ENCODE results near the gene SMS. TPM values are rescaled to one million over a fixed set of nuclear protein-coding genes. Genes with fewer than 3 reads are reported as not detected.
A peak's percentile ranks its signal among the peaks of the same experiment; 100 is the strongest.

SMS gene
- total RNA-seq, 1 donor from 2014 or later: 187 TPM

DNA sequence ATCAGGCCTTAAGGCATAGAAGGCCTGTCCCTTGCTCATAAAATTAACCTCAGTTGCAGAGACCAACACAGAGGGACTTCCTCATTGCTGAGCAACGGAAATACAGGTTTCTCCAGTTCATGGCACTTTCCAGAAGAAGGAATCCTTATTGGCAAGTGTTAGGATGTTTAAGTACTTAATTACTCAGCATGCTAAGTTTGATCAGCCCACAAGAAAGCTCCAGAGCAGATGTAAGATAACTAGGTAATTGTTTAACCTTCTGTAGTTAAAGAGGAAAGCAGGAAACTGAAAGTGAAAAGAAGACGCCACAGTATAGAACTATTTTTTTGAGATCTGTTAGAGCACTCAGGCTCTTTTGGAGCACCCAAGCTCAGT, 33.5 kb downstream of the SMS start:
- Histone ChIP-seq H3K27me3 (ENCODE audit: insufficient read depth, low read length) (no peaks in the 10 kb centered on the region), H3K4me1 (ENCODE audit: insufficient read depth, low read length) (peaks cover 13% of the 10 kb centered on the region), H3K27ac (ENCODE audit: low read depth, low read length) (peak overlapping the region; percentile 38), H3K36me3 (ENCODE audit: insufficient read depth, low read length) (peaks cover 16% of the 10 kb centered on the region), H3K4me2 (ENCODE audit: low read length) (no peak overlapping the region), H2AFZ (ENCODE audit: low read depth, low read length) (no peak overlapping the region), H4K20me1 (ENCODE audit: insufficient read depth, low read length) (no peaks in the 10 kb centered on the region), H3K79me2 (ENCODE audit: insufficient read depth, low read length) (peaks cover 42% of the 10 kb centered on the region), H3K9me3 (ENCODE audit: insufficient read depth, low read depth, low read length) (no peaks in the 10 kb centered on the region), H3K4me3 (ENCODE audit: insufficient read depth, low read depth, low read length) (no peak overlapping the region), H3K9ac (ENCODE audit: low read length) (no peak overlapping the region)
- Mint-ChIP-seq H3K27ac (ENCODE audit: unreplicated experiment) (peak overlapping the region; percentile 53), H3K27me3 (ENCODE audit: low read depth, unreplicated experiment) (no peaks in the 10 kb centered on the region), H3K9me3 (ENCODE audit: unreplicated experiment) (no peaks in the 10 kb centered on the region), H3K4me3 (ENCODE audit: unreplicated experiment) (no peak overlapping the region), H3K4me1 (ENCODE audit: low read depth, unreplicated experiment) (peaks cover 23% of the 10 kb centered on the region), H3K36me3 (ENCODE audit: low read depth, unreplicated experiment) (no peaks in the 10 kb centered on the region)
- FAIRE-seq (peak; percentile 64), DNase-seq (ENCODE audit: low read depth) (peak; percentile 46)
- TF ChIP-seq EZH2 (IDR thresholded peaks at IDR 0.05; ENCODE audit: insufficient read depth, low read length): no peak
- TF ChIP-seq, protein P1, sequence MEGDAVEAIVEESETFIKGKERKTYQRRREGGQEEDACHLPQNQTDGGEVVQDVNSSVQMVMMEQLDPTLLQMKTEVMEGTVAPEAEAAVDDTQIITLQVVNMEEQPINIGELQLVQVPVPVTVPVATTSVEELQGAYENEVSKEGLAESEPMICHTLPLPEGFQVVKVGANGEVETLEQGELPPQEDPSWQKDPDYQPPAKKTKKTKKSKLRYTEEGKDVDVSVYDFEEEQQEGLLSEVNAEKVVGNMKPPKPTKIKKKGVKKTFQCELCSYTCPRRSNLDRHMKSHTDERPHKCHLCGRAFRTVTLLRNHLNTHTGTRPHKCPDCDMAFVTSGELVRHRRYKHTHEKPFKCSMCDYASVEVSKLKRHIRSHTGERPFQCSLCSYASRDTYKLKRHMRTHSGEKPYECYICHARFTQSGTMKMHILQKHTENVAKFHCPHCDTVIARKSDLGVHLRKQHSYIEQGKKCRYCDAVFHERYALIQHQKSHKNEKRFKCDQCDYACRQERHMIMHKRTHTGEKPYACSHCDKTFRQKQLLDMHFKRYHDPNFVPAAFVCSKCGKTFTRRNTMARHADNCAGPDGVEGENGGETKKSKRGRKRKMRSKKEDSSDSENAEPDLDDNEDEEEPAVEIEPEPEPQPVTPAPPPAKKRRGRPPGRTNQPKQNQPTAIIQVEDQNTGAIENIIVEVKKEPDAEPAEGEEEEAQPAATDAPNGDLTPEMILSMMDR (IDR thresholded peaks at IDR 0.05; ENCODE audit: insufficient read depth, low read depth, low read length): no peak

DNA sequence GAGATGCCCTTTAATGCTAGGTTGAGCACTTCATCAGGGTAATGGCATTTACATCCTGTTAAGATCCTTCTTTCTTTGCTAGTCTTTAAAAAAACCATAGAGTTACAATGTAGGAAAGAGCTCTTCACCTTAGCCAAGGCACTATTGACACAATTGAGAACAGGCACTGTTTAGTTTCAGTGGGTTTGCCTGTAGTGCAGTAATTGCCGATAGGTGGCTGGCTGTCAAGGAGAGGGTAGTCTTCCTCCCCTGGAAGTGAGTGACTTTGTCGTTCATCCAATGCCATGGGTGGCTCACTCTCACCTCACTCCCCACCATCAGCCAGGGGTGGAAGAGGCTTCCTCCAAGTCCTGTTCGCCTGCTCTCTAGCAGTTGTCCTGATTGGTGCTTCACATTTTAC, 34.7 kb downstream of the SMS start:
- no peak overlapping the region for H3K4me3 Mint-ChIP-seq (ENCODE audit: unreplicated experiment)
- H3K27ac ChIP-seq (ENCODE audit: low read depth, low read length): peak overlapping the region; percentile 40
- FAIRE-seq (peak; percentile 29), DNase-seq (ENCODE audit: low read depth) (no peak)
- H3K4me1 ChIP-seq (ENCODE audit: insufficient read depth, low read length): peaks cover 13% of the 10 kb centered on the region
- H3K36me3 Mint-ChIP-seq (ENCODE audit: low read depth, unreplicated experiment): no peaks in the 10 kb centered on the region
- H3K4me2 ChIP-seq (ENCODE audit: low read length): no peak overlapping the region
- H3K27me3 ChIP-seq (ENCODE audit: insufficient read depth, low read length): no peaks in the 10 kb centered on the region
- no peaks in the 10 kb centered on the region for H3K27me3 Mint-ChIP-seq (ENCODE audit: low read depth, unreplicated experiment)
- H3K79me2 ChIP-seq (ENCODE audit: insufficient read depth, low read length): peaks cover 30% of the 10 kb centered on the region
- TF ChIP-seq EZH2 (IDR thresholded peaks at IDR 0.05; ENCODE audit: insufficient read depth, low read length): no peak
- TF ChIP-seq, protein P1 (IDR thresholded peaks at IDR 0.05; ENCODE audit: insufficient read depth, low read depth, low read length): no peak
- no peak overlapping the region for H2AFZ ChIP-seq (ENCODE audit: low read depth, low read length)
- H3K4me1 Mint-ChIP-seq (ENCODE audit: low read depth, unreplicated experiment): peaks cover 23% of the 10 kb centered on the region
- H3K36me3 ChIP-seq (ENCODE audit: insufficient read depth, low read length): peaks cover 16% of the 10 kb centered on the region
- H3K9me3 Mint-ChIP-seq (ENCODE audit: unreplicated experiment): no peaks in the 10 kb centered on the region
- H3K4me3 ChIP-seq (ENCODE audit: insufficient read depth, low read depth, low read length): no peak overlapping the region
- peak overlapping the region; percentile 55 for H3K9ac ChIP-seq (ENCODE audit: low read length)
- no peaks in the 10 kb centered on the region for H4K20me1 ChIP-seq (ENCODE audit: insufficient read depth, low read length)
- H3K27ac Mint-ChIP-seq (ENCODE audit: unreplicated experiment): no peak overlapping the region
- H3K9me3 ChIP-seq (ENCODE audit: insufficient read depth, low read depth, low read length): no peaks in the 10 kb centered on the region

DNA sequence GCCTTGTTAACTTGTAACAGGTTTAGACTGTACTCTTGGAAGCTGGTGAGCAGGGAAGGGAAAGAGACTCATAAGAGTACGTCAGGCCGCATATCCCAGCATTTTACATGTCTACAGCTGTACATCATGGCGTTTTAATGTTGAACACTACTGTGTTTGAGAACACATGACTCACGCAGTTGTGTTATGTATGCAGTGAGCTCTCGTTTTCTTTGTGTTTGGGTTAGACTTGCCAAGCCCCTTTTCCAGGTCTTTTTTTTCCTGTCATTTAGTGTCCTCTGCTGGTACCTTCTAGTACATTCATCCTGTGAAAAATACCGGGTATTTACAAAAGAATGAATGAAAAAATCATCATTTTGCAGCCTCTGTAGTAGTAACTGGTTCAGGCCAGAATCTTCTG, 35.3 kb downstream of the SMS start:
- H3K9me3 ChIP-seq (ENCODE audit: insufficient read depth, low read depth, low read length): no peaks in the 10 kb centered on the region
- H3K4me3 ChIP-seq (ENCODE audit: insufficient read depth, low read depth, low read length): no peak overlapping the region
- Mint-ChIP-seq H3K9me3 (ENCODE audit: unreplicated experiment) (no peaks in the 10 kb centered on the region), H3K27ac (ENCODE audit: unreplicated experiment) (peak overlapping the region; percentile 75), H3K27me3 (ENCODE audit: low read depth, unreplicated experiment) (no peaks in the 10 kb centered on the region), H3K36me3 (ENCODE audit: low read depth, unreplicated experiment) (no peaks in the 10 kb centered on the region), H3K4me3 (ENCODE audit: unreplicated experiment) (no peak overlapping the region), H3K4me1 (ENCODE audit: low read depth, unreplicated experiment) (peaks cover 23% of the 10 kb centered on the region)
- TF ChIP-seq, protein P1 (IDR thresholded peaks at IDR 0.05; ENCODE audit: insufficient read depth, low read depth, low read length): peak; percentile 38
- no peak for TF ChIP-seq EZH2 (IDR thresholded peaks at IDR 0.05; ENCODE audit: insufficient read depth, low read length)
- no peak overlapping the region for H3K4me2 ChIP-seq (ENCODE audit: low read length)
- no peaks in the 10 kb centered on the region for H3K27me3 ChIP-seq (ENCODE audit: insufficient read depth, low read length)
- peak overlapping the region; percentile 40 for H3K27ac ChIP-seq (ENCODE audit: low read depth, low read length)
- peak; percentile 58 for DNase-seq (ENCODE audit: low read depth)
- no peaks in the 10 kb centered on the region for H4K20me1 ChIP-seq (ENCODE audit: insufficient read depth, low read length)
- no peak overlapping the region for H2AFZ ChIP-seq (ENCODE audit: low read depth, low read length)
- H3K79me2 ChIP-seq (ENCODE audit: insufficient read depth, low read length): peaks cover 27% of the 10 kb centered on the region
- H3K4me1 ChIP-seq (ENCODE audit: insufficient read depth, low read length): peaks cover 13% of the 10 kb centered on the region
- H3K9ac ChIP-seq (ENCODE audit: low read length): peak overlapping the region; percentile 55
- peak; percentile 69 for FAIRE-seq
- H3K36me3 ChIP-seq (ENCODE audit: insufficient read depth, low read length): peaks cover 16% of the 10 kb centered on the region

All from astrocyte (in vitro differentiated cells and primary cell).